Activated naive CD4-positive, alpha-beta T cell treated with anti-CD3 and anti-CD28 coated beads, Interleukin-2, amount 10 ng/mL, durations not matched to agents 7 days and 5 days (primary cell): ENCODE results near the gene SOX4.

Experiments used
- CTCF ChIA-PET: fragments of 350-600 bp; sonication (Branson Sonifier 250); formaldehyde crosslinking; loops from one replicate; lab custom pipeline; 2021; ENCODE audit warnings: antibody characterized with exemption; lab: Charles Lee
- DNase-seq: peaks from one replicate; pipeline ENCODE4 v3.0.0-alpha.2; 2020
- H3K27ac Mint-ChIP-seq: one replicate; pipeline ENCODE4 v1.8.0; 2021; ENCODE audit warnings: mild to moderate bottlenecking, moderate library complexity, mixed read lengths
- H3K27me3 Mint-ChIP-seq: one replicate; pipeline ENCODE4 v1.8.0; 2021; ENCODE audit warnings: mild to moderate bottlenecking, mixed read lengths
- H3K36me3 Mint-ChIP-seq: one replicate; pipeline ENCODE4 v1.8.0; 2021; ENCODE audit warnings: mixed read lengths
- H3K4me1 Mint-ChIP-seq: one replicate; pipeline ENCODE4 v1.8.0; 2021; ENCODE audit warnings: mixed read lengths
- H3K4me3 Mint-ChIP-seq: one replicate; pipeline ENCODE4 v1.8.0; 2021; ENCODE audit warnings: mild to moderate bottlenecking, moderate library complexity, mixed read lengths
- H3K9me3 Mint-ChIP-seq: one replicate; pipeline ENCODE4 v1.8.0; 2021; ENCODE audit warnings: mixed read lengths

Gene SOX4

DNA sequence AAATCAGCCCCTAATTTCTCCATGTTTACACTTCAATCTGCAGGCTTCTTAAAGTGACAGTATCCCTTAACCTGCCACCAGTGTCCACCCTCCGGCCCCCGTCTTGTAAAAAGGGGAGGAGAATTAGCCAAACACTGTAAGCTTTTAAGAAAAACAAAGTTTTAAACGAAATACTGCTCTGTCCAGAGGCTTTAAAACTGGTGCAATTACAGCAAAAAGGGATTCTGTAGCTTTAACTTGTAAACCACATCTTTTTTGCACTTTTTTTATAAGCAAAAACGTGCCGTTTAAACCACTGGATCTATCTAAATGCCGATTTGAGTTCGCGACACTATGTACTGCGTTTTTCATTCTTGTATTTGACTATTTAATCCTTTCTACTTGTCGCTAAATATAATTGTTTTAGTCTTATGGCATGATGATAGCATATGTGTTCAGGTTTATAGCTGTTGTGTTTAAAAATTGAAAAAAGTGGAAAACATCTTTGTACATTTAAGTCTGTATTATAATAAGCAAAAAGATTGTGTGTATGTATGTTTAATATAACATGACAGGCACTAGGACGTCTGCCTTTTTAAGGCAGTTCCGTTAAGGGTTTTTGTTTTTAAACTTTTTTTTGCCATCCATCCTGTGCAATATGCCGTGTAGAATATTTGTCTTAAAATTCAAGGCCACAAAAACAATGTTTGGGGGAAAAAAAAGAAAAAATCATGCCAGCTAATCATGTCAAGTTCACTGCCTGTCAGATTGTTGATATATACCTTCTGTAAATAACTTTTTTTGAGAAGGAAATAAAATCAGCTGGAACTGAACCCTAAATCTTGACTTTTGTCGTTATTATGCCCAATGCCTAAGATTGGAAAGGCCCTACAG is 4.5 kb downstream of the SOX4 start:
- DNase-seq: no peak
- peaks cover 10% of the 10 kb centered on the region for H3K36me3 Mint-ChIP-seq
- H3K27me3 Mint-ChIP-seq: peaks cover 51% of the 10 kb centered on the region
- H3K27ac Mint-ChIP-seq: no peak overlapping the region
- no peak overlapping the region for H3K4me3 Mint-ChIP-seq
- H3K4me1 Mint-ChIP-seq: peaks cover 22% of the 10 kb centered on the region
- H3K9me3 Mint-ChIP-seq: no peaks in the 10 kb centered on the region
- CTCF ChIA-PET: interaction anchor here (0.9 kb wide), 1 partner anchor 10 kb away, joined by 3 read pairs; no protein-coding TSS in a partner anchor

DNA sequence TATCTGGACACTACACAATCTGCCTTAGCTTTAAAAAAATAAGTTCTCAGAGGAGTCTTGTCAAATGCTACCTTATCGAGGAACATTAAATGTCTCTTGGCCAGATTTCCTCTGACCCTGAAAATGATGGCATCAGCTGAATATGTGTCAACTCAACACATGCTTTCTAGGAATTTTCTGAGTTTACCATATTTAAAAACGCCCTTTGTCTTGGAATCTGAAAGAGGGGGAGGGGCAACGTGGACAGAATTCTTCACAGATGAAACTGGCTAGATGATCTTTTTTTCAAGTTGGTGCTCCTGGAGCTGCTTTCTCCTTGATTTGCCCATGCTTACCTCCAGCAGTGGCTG is 5.1 kb downstream of the SOX4 start:
- no peak overlapping the region for H3K4me3 Mint-ChIP-seq
- no peaks in the 10 kb centered on the region for H3K9me3 Mint-ChIP-seq
- peaks cover 51% of the 10 kb centered on the region for H3K27me3 Mint-ChIP-seq
- CTCF ChIA-PET: interaction anchor here (0.9 kb wide), 1 partner anchor 10 kb away, joined by 3 read pairs; no protein-coding TSS in a partner anchor
- DNase-seq: no peak
- no peak overlapping the region for H3K27ac Mint-ChIP-seq
- peaks cover 10% of the 10 kb centered on the region for H3K36me3 Mint-ChIP-seq
- H3K4me1 Mint-ChIP-seq: peaks cover 22% of the 10 kb centered on the region

DNA sequence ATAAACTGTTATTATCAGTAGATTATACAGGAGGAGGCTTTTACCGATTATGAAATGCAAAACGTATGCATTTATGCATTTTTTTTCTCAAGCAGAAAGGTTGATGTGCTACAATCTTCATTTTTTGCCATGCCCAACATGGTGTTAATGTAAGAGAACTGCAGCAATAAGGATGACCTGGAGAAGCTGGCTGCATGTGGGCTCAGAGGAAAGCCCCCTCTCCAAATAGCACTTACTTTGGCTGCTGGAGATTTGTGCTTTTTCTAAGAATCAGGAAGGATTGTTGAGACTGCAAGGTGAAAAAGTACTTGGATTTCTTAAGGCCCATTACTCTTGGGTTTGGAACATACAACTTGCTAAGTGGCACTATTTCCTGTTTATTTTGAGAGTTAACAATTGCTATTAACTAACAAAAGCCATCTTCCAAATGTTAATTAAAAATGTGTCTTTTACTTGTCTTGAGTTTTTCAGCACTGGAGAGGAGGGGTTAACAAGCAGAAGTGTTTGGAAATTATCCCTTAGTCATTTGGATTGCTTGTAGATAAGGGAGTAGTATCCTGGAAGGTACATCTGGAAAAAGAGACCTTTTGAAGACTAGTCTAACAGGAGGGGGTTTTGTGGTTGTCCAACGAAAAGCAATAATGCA is 5.6 kb downstream of the SOX4 start:
- Mint-ChIP-seq H3K4me3 (no peak overlapping the region), H3K36me3 (peaks cover 10% of the 10 kb centered on the region)
- CTCF ChIA-PET: interaction anchor here (0.9 kb wide), 1 partner anchor 11 kb away, joined by 3 read pairs; no protein-coding TSS in a partner anchor

DNA sequence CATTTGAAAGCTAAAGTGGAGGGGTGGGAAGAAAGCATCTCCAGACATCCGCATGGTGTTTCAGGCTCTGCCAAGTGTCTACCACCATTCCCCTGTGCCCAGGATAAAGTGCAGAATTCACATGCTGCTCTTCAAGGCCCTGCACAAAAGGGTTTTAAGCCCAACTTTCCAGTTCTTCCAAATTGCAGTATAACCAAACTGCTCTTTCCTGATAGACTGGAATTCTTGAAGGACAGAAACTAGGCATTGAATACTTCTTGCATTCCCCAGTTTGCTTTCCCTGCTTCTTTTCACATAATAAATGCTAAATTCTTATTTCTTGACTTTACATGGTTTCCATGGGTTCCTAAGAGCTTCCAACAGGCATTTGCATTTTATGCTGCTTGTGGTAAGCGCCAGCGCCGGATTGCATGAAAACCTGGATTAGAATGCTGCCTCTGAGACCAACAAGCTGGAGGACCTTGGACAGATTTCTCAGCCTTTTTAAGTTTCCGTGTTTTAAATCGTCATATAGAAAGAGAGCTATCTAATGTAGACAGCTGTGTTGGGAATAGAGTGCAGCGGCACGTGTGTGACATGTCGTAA is 7.9 kb downstream of the SOX4 start:
- Mint-ChIP-seq H3K27ac (no peak overlapping the region), H3K27me3 (peaks cover 40% of the 10 kb centered on the region), H3K9me3 (no peaks in the 10 kb centered on the region), H3K4me3 (no peak overlapping the region), H3K36me3 (peaks cover 4% of the 10 kb centered on the region), H3K4me1 (peaks cover 8% of the 10 kb centered on the region)
- no peak for DNase-seq
- CTCF ChIA-PET: no interaction called here

More for the DNA sequence above, 5.6 kb downstream of the SOX4 start:
- Mint-ChIP-seq H3K27ac (no peak overlapping the region), H3K9me3 (no peaks in the 10 kb centered on the region), H3K27me3 (peaks cover 51% of the 10 kb centered on the region), H3K4me1 (peaks cover 22% of the 10 kb centered on the region)
- no peak for DNase-seq

DNA sequence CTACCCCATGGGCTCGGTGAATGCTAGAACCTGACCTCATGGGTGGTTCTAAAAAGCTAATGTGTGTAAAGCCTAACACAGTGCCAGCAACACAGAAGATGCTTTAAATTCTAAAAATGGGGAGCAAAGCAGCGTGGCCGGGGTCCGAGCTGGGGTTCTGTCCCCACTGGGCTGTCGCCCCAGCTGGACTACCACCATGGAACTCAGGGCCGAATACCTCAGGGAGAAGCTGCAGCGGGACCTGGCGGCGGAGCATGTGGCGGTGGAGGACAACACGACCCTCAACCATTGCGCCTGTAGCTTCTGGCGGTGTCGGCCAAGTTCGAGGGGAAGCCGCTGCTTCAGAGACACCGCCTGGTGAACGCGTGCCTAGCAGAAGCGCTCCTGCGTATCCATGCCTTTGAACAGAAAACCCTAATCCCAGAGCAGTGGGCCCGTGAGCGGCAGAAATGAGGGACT is 8.4 kb downstream of the SOX4 start:
- Mint-ChIP-seq H3K36me3 (peaks cover 2% of the 10 kb centered on the region), H3K27me3 (peaks cover 34% of the 10 kb centered on the region), H3K9me3 (no peaks in the 10 kb centered on the region), H3K27ac (no peak overlapping the region), H3K4me1 (peaks cover 3% of the 10 kb centered on the region), H3K4me3 (no peak overlapping the region)
- DNase-seq: no peak
- CTCF ChIA-PET: no interaction called here

DNA sequence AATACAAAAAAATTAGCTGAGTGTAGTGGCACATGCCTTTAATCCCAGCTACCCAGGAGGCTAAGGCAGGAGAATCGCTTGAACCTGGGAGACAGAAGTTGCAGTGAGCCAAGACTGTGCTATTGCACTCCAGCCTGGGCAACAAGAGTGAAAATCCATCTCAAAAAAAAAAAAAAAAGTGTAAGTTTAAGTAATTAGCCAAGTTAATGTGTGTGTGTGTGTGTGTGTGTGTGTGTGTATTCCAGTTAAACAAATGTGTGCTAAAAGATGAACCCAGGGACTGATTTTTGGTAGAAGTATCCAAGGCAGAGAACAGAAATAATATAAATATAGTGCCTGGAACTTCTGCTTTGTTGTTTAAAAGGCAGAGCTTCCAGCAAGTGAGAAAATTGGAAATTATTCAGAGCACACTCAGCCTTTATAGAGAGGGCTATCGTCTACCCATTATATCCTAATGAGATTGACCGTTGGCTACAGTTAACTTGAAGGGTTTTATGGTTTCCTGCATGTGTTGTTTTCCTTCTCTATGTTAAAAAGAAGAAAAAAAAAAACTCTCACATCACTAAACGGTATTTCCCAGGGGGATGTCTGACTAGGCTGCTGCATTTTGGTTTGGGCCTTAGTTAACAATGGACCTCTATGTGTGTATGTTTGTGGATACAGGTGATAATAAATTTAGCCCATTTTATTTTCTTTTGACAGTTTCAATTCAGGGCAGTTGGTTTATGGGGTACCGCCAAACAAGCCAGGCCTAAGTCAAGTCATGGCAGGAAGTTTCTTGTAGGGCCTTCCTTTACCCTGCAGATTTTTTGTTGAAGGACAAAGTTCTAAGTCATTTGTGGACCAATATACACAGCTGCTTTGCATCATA is 9.8 kb downstream of the SOX4 start:
- DNase-seq: no peak
- Mint-ChIP-seq H3K27ac (no peak overlapping the region), H3K4me3 (no peak overlapping the region), H3K27me3 (peaks cover 22% of the 10 kb centered on the region), H3K9me3 (no peaks in the 10 kb centered on the region), H3K36me3 (no peaks in the 10 kb centered on the region), H3K4me1 (no peaks in the 10 kb centered on the region)
- CTCF ChIA-PET: interaction anchor here (0.6 kb wide), 1 partner anchor 439 kb away, joined by 5 read pairs; no protein-coding TSS in a partner anchor

DNA sequence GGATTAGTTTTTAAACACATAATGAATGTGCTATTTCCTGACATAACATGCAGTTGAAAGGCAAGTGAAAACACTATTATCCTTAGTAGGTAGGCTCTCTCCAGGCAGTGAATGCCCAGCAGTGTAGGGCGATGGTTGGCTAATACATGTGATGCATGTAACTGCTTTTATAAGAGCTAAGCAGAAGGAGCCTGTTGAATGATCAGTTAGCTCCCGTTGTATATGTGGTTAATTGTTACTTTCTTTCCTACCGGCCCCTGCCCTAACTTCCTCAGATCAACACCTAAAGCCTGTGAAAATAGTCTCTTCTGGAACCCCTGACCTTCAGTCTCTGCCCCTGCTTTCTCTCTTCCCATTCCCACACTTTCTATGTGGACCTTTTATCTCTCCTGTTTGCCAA is 10.5 kb downstream of the SOX4 start:
- no peak overlapping the region for H3K27ac Mint-ChIP-seq
- H3K27me3 Mint-ChIP-seq: peaks cover 15% of the 10 kb centered on the region
- no peak for DNase-seq
- no peaks in the 10 kb centered on the region for H3K36me3 Mint-ChIP-seq
- H3K4me3 Mint-ChIP-seq: no peak overlapping the region
- H3K4me1 Mint-ChIP-seq: no peaks in the 10 kb centered on the region
- peaks cover under 1% of the 10 kb centered on the region for H3K9me3 Mint-ChIP-seq
- CTCF ChIA-PET: interaction anchor here (0.6 kb wide), 1 partner anchor 438 kb away, joined by 5 read pairs; no protein-coding TSS in a partner anchor

DNA sequence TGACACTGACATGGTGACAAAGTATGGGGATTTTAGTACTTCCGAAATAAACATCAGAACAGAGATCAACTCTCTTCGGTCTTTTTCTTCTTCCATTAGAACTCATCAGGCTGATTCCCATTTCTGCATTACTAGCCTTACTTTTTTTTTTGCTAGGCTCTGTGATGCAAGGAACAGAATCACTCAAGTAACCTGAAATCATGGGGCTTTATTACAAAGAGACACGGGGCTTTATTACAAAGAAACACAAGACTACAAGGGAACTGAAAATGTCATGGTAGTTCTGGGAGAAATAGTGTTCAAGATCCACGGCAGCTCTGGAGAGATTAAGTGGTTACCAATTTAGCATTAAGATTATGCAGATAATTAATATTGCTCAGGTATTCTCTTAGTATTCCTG is 11.6 kb downstream of the SOX4 start:
- DNase-seq: no peak
- CTCF ChIA-PET: no interaction called here
- Mint-ChIP-seq H3K27ac (no peak overlapping the region), H3K36me3 (no peaks in the 10 kb centered on the region), H3K4me3 (no peak overlapping the region), H3K27me3 (peaks cover 10% of the 10 kb centered on the region), H3K4me1 (no peaks in the 10 kb centered on the region), H3K9me3 (peaks cover 2% of the 10 kb centered on the region)

DNA sequence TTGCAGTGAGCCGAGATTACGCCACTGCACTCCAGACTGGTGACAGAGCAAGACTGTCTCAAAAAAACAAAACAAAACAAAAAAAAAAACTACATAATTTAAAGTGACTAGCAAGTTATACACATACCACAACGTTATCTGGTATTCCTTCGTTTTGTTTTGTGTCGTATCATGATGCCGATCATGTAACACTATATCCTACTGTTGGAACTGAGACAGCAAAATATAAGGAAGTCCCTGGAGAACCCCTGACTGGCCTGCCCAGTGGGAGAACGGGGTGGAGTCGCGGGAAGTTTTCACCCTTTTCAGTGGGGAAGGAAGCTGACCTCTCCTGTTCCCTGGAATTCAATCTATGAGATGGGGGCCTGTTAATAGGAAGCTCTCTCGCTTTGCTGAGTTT is 15.1 kb downstream of the SOX4 start:
- no peaks in the 10 kb centered on the region for H3K36me3 Mint-ChIP-seq
- H3K27me3 Mint-ChIP-seq: no peaks in the 10 kb centered on the region
- CTCF ChIA-PET: no interaction called here
- no peak overlapping the region for H3K4me3 Mint-ChIP-seq
- DNase-seq: no peak
- peaks cover 2% of the 10 kb centered on the region for H3K9me3 Mint-ChIP-seq
- no peak overlapping the region for H3K27ac Mint-ChIP-seq
- H3K4me1 Mint-ChIP-seq: no peaks in the 10 kb centered on the region

DNA sequence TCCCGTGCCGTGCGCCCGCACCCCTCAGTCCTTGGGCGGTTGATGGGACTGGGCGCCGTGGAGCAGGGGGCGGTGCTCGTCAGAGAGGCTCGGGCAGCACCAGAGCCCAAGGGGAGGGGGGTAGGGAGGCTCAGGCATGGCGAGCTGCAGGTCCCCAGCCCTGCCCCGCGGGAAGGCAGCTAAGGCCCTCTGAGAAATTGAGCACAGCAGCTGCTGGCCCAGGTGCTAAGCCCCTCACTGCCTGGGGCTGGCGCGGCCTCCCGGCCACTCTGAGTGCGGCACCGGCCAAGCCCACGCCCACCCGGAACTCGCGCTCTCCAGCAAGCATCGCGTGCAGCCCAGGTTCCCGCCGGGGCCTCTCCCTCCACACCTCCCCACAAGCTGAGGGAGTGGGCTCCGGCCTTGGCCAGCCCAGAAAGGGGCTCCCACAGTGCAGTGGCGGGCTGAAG is 16.4 kb downstream of the SOX4 start:
- no peaks in the 10 kb centered on the region for H3K36me3 Mint-ChIP-seq
- H3K27me3 Mint-ChIP-seq: peaks cover 2% of the 10 kb centered on the region
- H3K4me3 Mint-ChIP-seq: no peak overlapping the region
- no peak for DNase-seq
- CTCF ChIA-PET: no interaction called here
- H3K27ac Mint-ChIP-seq: no peak overlapping the region
- peaks cover 2% of the 10 kb centered on the region for H3K9me3 Mint-ChIP-seq
- H3K4me1 Mint-ChIP-seq: no peaks in the 10 kb centered on the region

DNA sequence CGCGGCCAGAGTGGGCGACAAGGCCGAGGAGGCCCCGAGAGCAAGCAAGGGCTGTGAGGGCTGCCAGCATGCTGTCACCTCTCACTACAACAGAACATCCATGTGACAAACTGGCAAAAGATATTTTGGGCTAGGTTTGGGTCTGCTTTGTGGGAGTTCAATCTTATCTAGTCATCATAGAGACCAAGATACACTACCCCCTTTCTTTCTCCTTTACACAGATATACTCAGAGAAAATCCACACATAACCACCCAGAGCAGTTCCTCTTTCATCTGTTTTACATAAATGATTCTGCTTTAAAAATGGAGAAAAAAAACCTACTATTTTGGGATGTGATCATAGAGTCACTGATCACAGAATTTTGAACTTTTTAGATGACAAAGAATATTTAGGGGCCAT is 16.8 kb downstream of the SOX4 start:
- CTCF ChIA-PET: no interaction called here
- no peak overlapping the region for H3K4me3 Mint-ChIP-seq
- H3K27ac Mint-ChIP-seq: no peak overlapping the region
- H3K27me3 Mint-ChIP-seq: peaks cover 4% of the 10 kb centered on the region
- peaks cover 2% of the 10 kb centered on the region for H3K9me3 Mint-ChIP-seq
- DNase-seq: no peak
- H3K36me3 Mint-ChIP-seq: no peaks in the 10 kb centered on the region
- H3K4me1 Mint-ChIP-seq: no peaks in the 10 kb centered on the region

DNA sequence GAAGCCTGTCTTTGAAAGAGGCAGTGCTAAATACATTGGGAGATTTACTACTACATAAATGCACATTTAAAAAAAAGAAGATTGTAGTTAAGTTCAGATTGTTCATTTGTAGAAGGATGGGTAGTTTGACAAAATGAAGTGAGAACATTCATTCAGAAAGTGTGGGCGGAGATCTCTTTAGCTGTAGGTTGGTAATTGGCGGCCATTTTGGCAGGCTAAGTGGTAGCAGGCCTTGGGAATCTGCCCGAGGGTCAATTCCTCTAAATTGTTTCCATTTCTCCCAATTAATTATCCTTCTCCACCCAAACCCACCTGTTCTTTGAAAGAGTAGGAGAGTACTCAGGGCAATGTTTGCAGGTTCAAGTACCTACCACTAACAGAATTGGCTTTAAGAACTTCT is 17.9 kb downstream of the SOX4 start:
- CTCF ChIA-PET: no interaction called here
- H3K4me3 Mint-ChIP-seq: no peak overlapping the region
- H3K27me3 Mint-ChIP-seq: peaks cover 8% of the 10 kb centered on the region
- no peaks in the 10 kb centered on the region for H3K36me3 Mint-ChIP-seq
- H3K4me1 Mint-ChIP-seq: no peaks in the 10 kb centered on the region
- DNase-seq: no peak
- peaks cover 2% of the 10 kb centered on the region for H3K9me3 Mint-ChIP-seq
- H3K27ac Mint-ChIP-seq: no peak overlapping the region

DNA sequence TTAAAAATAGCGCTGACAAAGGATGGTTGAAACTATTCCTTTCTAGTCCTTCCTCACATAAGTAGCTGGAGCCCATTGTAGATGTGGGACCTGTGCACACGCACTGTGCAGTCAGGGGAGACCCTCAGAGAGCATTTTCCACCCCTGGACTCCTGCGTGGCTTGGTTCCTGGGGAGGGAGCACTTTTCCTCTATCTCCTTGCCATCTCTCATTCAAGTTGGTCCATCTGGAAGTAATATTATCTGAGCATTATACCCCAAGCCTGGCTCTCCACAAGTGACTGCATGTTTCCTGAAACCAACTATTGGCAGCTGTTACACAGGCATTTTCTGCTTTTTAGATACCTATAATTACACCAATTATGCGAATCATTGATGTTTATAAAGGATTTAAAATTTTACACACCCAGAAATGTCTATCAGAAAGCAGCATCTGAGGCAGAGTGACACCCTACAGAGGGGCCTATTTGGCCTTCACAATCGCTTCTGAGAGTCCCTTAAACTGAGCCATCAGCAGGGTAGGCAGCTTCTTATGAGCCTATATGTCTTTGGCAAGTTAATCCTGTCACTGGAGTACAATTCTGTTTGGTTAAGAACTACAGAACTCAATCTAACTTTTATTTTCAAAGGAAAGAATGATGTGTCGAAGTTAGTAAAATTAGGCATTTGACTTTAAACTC is 18.7 kb downstream of the SOX4 start:
- H3K27me3 Mint-ChIP-seq: peaks cover 8% of the 10 kb centered on the region
- no peak overlapping the region for H3K4me3 Mint-ChIP-seq
- no peaks in the 10 kb centered on the region for H3K36me3 Mint-ChIP-seq
- no peak for DNase-seq
- CTCF ChIA-PET: no interaction called here
- peaks cover 2% of the 10 kb centered on the region for H3K9me3 Mint-ChIP-seq
- no peak overlapping the region for H3K27ac Mint-ChIP-seq
- no peaks in the 10 kb centered on the region for H3K4me1 Mint-ChIP-seq
